HEK293 (cell line): ENCODE results near the gene TGFB1I1.

ENCODE experiments used
- ATF2 ChIP-seq: fragments of 450-650 bp; formaldehyde crosslinking; IDR thresholded peaks from 2 replicates; pipeline ENCODE4 v1.5.1; 2016; ENCODE audit warnings: missing biosample characterization, missing genetic modification characterization, low read depth
- GLI4 ChIP-seq: fragments of 450-650 bp; formaldehyde crosslinking; IDR thresholded peaks from 2 replicates; pipeline ENCODE4 v1.5.1; 2016; ENCODE audit warnings: missing biosample characterization, missing genetic modification characterization
- KLF8 ChIP-seq: fragments of 450-650 bp; formaldehyde crosslinking; IDR thresholded peaks from 2 replicates; pipeline ENCODE4 v1.5.1; 2016; ENCODE audit warnings: missing biosample characterization, missing genetic modification characterization
- ZFP3 ChIP-seq: fragments of 450-650 bp; formaldehyde crosslinking; IDR thresholded peaks from 2 replicates; pipeline ENCODE4 v1.5.1; 2016; ENCODE audit warnings: low read depth, missing biosample characterization, missing genetic modification characterization
- ZNF416 ChIP-seq: fragments of 450-650 bp; formaldehyde crosslinking; IDR thresholded peaks from 2 replicates; pipeline ENCODE4 v1.5.1; 2016; ENCODE audit warnings: missing biosample characterization, missing genetic modification characterization
- ZNF423 ChIP-seq: fragments of 450-650 bp; formaldehyde crosslinking; IDR thresholded peaks from 2 replicates; pipeline ENCODE4 v1.5.1; 2016; ENCODE audit warnings: missing biosample characterization, missing genetic modification characterization
- ZNF473 ChIP-seq: fragments of 450-650 bp; formaldehyde crosslinking; IDR thresholded peaks from 2 replicates; pipeline ENCODE4 v1.5.1; 2017; ENCODE audit warnings: missing biosample characterization, missing genetic modification characterization
- ZNF596 ChIP-seq: fragments of 450-650 bp; IDR thresholded peaks from 2 replicates; pipeline ENCODE4 v1.5.0; 2018; ENCODE audit warnings: missing biosample characterization, mild to moderate bottlenecking, missing genetic modification characterization, moderate library complexity
- ZNF791 ChIP-seq: fragments of 450-650 bp; formaldehyde crosslinking; IDR thresholded peaks from 2 replicates; pipeline ENCODE4 v1.5.1; 2016; ENCODE audit warnings: missing biosample characterization, missing genetic modification characterization
- ZNF830 ChIP-seq: fragments of 450-650 bp; IDR thresholded peaks from 2 replicates; pipeline ENCODE4 v1.5.0; 2018; ENCODE audit warnings: missing biosample characterization, missing genetic modification characterization, low read depth, mild to moderate bottlenecking, moderate library complexity
- ZXDB ChIP-seq: fragments of 450-650 bp; formaldehyde crosslinking; IDR thresholded peaks from 2 replicates; pipeline ENCODE4 v1.5.1; 2016; ENCODE audit warnings: missing biosample characterization, missing genetic modification characterization
- TF ChIP-seq, protein P1 (sequence below): fragments of 450-650 bp; formaldehyde crosslinking; IDR thresholded peaks from 2 replicates; pipeline ENCODE4 v1.5.1; 2016; ENCODE audit warnings: missing biosample characterization, missing genetic modification characterization
- TF ChIP-seq, protein P2 (sequence below): fragments of 450-650 bp; formaldehyde crosslinking; IDR thresholded peaks from 2 replicates; pipeline ENCODE4 v1.5.1; 2016; ENCODE audit warnings: missing biosample characterization, missing genetic modification characterization, low read depth
- TF ChIP-seq, protein P3 (sequence below): fragments of 450-650 bp; formaldehyde crosslinking; IDR thresholded peaks from 2 replicates; pipeline ENCODE4 v1.5.1; 2016; ENCODE audit warnings: missing biosample characterization, missing genetic modification characterization

- no peak for TF ChIP-seq ZFP3 (tag by site-specific recombination)
- TF ChIP-seq KLF8 (tag by site-specific recombination): no peak
- no peak for TF ChIP-seq ZNF596 (tag by site-specific recombination)
- TF ChIP-seq, protein P1, sequence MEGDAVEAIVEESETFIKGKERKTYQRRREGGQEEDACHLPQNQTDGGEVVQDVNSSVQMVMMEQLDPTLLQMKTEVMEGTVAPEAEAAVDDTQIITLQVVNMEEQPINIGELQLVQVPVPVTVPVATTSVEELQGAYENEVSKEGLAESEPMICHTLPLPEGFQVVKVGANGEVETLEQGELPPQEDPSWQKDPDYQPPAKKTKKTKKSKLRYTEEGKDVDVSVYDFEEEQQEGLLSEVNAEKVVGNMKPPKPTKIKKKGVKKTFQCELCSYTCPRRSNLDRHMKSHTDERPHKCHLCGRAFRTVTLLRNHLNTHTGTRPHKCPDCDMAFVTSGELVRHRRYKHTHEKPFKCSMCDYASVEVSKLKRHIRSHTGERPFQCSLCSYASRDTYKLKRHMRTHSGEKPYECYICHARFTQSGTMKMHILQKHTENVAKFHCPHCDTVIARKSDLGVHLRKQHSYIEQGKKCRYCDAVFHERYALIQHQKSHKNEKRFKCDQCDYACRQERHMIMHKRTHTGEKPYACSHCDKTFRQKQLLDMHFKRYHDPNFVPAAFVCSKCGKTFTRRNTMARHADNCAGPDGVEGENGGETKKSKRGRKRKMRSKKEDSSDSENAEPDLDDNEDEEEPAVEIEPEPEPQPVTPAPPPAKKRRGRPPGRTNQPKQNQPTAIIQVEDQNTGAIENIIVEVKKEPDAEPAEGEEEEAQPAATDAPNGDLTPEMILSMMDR (tag by site-specific recombination): no peak
- no peak for TF ChIP-seq ZNF473 (tag by site-specific recombination)
- TF ChIP-seq ZNF416 (tag by site-specific recombination): no peak
- TF ChIP-seq ZNF830 (tag by site-specific recombination): no peak
- TF ChIP-seq, protein P2, sequence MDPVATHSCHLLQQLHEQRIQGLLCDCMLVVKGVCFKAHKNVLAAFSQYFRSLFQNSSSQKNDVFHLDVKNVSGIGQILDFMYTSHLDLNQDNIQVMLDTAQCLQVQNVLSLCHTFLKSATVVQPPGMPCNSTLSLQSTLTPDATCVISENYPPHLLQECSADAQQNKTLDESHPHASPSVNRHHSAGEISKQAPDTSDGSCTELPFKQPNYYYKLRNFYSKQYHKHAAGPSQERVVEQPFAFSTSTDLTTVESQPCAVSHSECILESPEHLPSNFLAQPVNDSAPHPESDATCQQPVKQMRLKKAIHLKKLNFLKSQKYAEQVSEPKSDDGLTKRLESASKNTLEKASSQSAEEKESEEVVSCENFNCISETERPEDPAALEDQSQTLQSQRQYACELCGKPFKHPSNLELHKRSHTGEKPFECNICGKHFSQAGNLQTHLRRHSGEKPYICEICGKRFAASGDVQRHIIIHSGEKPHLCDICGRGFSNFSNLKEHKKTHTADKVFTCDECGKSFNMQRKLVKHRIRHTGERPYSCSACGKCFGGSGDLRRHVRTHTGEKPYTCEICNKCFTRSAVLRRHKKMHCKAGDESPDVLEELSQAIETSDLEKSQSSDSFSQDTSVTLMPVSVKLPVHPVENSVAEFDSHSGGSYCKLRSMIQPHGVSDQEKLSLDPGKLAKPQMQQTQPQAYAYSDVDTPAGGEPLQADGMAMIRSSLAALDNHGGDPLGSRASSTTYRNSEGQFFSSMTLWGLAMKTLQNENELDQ (tag by site-specific recombination): no peak
- TF ChIP-seq ATF2: no peak
- no peak for TF ChIP-seq ZXDB (tag by site-specific recombination)
- TF ChIP-seq ZNF791 (tag by site-specific recombination): no peak
- TF ChIP-seq, protein P3, sequence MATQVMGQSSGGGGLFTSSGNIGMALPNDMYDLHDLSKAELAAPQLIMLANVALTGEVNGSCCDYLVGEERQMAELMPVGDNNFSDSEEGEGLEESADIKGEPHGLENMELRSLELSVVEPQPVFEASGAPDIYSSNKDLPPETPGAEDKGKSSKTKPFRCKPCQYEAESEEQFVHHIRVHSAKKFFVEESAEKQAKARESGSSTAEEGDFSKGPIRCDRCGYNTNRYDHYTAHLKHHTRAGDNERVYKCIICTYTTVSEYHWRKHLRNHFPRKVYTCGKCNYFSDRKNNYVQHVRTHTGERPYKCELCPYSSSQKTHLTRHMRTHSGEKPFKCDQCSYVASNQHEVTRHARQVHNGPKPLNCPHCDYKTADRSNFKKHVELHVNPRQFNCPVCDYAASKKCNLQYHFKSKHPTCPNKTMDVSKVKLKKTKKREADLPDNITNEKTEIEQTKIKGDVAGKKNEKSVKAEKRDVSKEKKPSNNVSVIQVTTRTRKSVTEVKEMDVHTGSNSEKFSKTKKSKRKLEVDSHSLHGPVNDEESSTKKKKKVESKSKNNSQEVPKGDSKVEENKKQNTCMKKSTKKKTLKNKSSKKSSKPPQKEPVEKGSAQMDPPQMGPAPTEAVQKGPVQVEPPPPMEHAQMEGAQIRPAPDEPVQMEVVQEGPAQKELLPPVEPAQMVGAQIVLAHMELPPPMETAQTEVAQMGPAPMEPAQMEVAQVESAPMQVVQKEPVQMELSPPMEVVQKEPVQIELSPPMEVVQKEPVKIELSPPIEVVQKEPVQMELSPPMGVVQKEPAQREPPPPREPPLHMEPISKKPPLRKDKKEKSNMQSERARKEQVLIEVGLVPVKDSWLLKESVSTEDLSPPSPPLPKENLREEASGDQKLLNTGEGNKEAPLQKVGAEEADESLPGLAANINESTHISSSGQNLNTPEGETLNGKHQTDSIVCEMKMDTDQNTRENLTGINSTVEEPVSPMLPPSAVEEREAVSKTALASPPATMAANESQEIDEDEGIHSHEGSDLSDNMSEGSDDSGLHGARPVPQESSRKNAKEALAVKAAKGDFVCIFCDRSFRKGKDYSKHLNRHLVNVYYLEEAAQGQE (tag by site-specific recombination): no peak
- no peak for TF ChIP-seq GLI4 (tag by site-specific recombination)
- no peak for TF ChIP-seq ZNF423 (tag by site-specific recombination)
Observed at GRCh38 chr16:31438414-31438813, 33.5 kb upstream of the TGFB1I1 start.
